K562 (cell line): ENCODE results near the gene INSIG1. TPM values are rescaled to one million over a fixed set of nuclear protein-coding genes. Genes with fewer than 3 reads are reported as not detected.

Experiments
- ARHGAP35 ChIP-seq: fragments of 450-650 bp; IDR thresholded peaks from 2 replicates; pipeline ENCODE4 v1.6.1; 2018; ENCODE audit not compliant: partially characterized antibody
- CBFA2T2 ChIP-seq: fragments of 450-650 bp; conservative IDR thresholded peaks from 2 replicates; pipeline ENCODE4 v1.6.1; 2017; ENCODE audit warnings: mild to moderate bottlenecking
- EGR1 ChIP-seq: fragments of 450-650 bp; conservative IDR thresholded peaks from 2 replicates; pipeline ENCODE4 v1.6.1; 2017; ENCODE audit warnings: mild to moderate bottlenecking
- EWSR1 ChIP-seq: fragments of 450-650 bp; IDR thresholded peaks from 2 replicates; pipeline ENCODE4 v1.6.1; 2018; ENCODE audit warnings: borderline replicate concordance, mild to moderate bottlenecking, low read depth, moderate library complexity; ENCODE audit not compliant: partially characterized antibody
- HDAC6 ChIP-seq: IDR thresholded peaks from 2 replicates; pipeline ENCODE4 v1.6.1; 2012; ENCODE audit warnings: low read depth, mild to moderate bottlenecking, control low read depth, inconsistent platforms, low read length, moderate library complexity
- KAT7 ChIP-seq: sonication (generic); formaldehyde crosslinking; IDR thresholded peaks from 2 replicates; pipeline ENCODE4 v1.8.0; 2022; ENCODE audit warnings: missing genetic modification reagents, mild to moderate bottlenecking, borderline replicate concordance
- MCM2 ChIP-seq: fragments of 450-650 bp; IDR thresholded peaks from 2 replicates; pipeline ENCODE4 v1.6.1; 2017; ENCODE audit warnings: low read depth, mild to moderate bottlenecking
- NELFE ChIP-seq: IDR thresholded peaks from 2 replicates; pipeline ENCODE4 v1.6.1; 2011; ENCODE audit warnings: mild to moderate bottlenecking; ENCODE audit not compliant: insufficient read depth, insufficient read length
- SIN3A ChIP-seq, 2 experiments: fragments of 150-350 bp in 1 of 2; IDR thresholded peaks; 2 replicates each; pipeline ENCODE4 v1.6.1; 2011 to 2016; ENCODE audit warnings: borderline replicate concordance in 2 of 2, low read depth in 2 of 2, low read length in 2 of 2, mild to moderate bottlenecking in 2 of 2, moderate library complexity in 2 of 2; ENCODE audit not compliant: control insufficient read depth in 1 of 2
- SMAD4 ChIP-seq: fragments of 250-450 bp; sonication (Bioruptor Pico); conservative IDR thresholded peaks from 2 replicates; pipeline ENCODE4 v1.8.0; 2021; ENCODE audit warnings: inconsistent platforms, mild to moderate bottlenecking, moderate library complexity
- TCF7L2 ChIP-seq: fragments of 150-350 bp; IDR thresholded peaks from 2 replicates; pipeline ENCODE4 v1.6.1; 2016; ENCODE audit warnings: low read depth, mild to moderate bottlenecking, low read length, moderate library complexity
- TFAM ChIP-seq: fragments of 250-450 bp; sonication (Bioruptor Pico); conservative IDR thresholded peaks from 2 replicates; pipeline ENCODE4 v1.5.0; 2021; ENCODE audit warnings: mild to moderate bottlenecking, moderate library complexity
- ZEB2 ChIP-seq: fragments of 450-650 bp; IDR thresholded peaks from 2 replicates; pipeline ENCODE4 v1.6.1; 2016
- ZNF140 ChIP-seq: fragments of 250-450 bp; sonication (Bioruptor Pico); IDR thresholded peaks from 2 replicates; pipeline ENCODE4 v1.8.0; 2021; ENCODE audit warnings: moderate library complexity, mild to moderate bottlenecking, inconsistent platforms
- ZNF197 ChIP-seq: fragments of 200-800 bp; sonication (Bioruptor generic); IDR thresholded peaks from 2 replicates; pipeline ENCODE4 v1.6.1; 2016; ENCODE audit warnings: low read depth, missing genetic modification characterization, missing compliant biosample characterization
- ZNF3 ChIP-seq: fragments of 250-450 bp; sonication (Bioruptor Pico); IDR thresholded peaks from 2 replicates; pipeline ENCODE4 v1.5.0; 2021; ENCODE audit warnings: mild to moderate bottlenecking, moderate library complexity
- ZNF589 ChIP-seq: fragments of 200-800 bp; sonication (Bioruptor generic); IDR thresholded peaks from 2 replicates; pipeline ENCODE4 v1.6.1; 2016; ENCODE audit warnings: low read depth, missing genetic modification characterization, missing compliant biosample characterization
- polyA plus RNA-seq, 8 experiments: library from polyadenylated mRNA; depleted of rRNA in 4 of 8; stranded (reverse) in 5 of 8; unstranded in 3 of 8; fragments of >200 nt; fragmentation: Nextera tagmentation in 2 of 8; fragmentation: Illumina TruSeq in 1 of 8; extraction: Ambion mirVana in 2 of 8; extraction: Trizol in 1 of 8; gene quantifications; 2 replicates each; pipeline versions ENCODE4 v1.2.1 to v1.2.3, GENCODE V29; 2011 to 2014; ENCODE audit warnings: inconsistent platforms in 1 of 8, missing spikeins in 1 of 8
- total RNA-seq, 7 experiments: library from RNA; depleted of rRNA in 6 of 7; stranded (reverse); fragments of >200 nt in 6 of 7; fragmentation: Illumina TruSeq in 2 of 7; extraction: Trizol in 2 of 7; gene quantifications; 2 replicates each; pipeline versions ENCODE4 v1.2.1 to v1.2.3, GENCODE V29; 2011 to 2021; ENCODE audit warnings: low replicate concordance in 1 of 7
- TF ChIP-seq, protein P1 (sequence below): sonication (generic); formaldehyde crosslinking; IDR thresholded peaks from 2 replicates; pipeline ENCODE4 v1.8.1; 2023; ENCODE audit warnings: mild to moderate bottlenecking, missing genetic modification reagents
- TF ChIP-seq, protein P2 (sequence below): sonication (generic); formaldehyde crosslinking; IDR thresholded peaks from 2 replicates; pipeline ENCODE4 v1.8.0; 2022; ENCODE audit warnings: missing genetic modification reagents, mild to moderate bottlenecking, borderline replicate concordance
- TF ChIP-seq, protein P3 (sequence below): fragments of 450-650 bp; formaldehyde crosslinking; IDR thresholded peaks from 2 replicates; pipeline ENCODE4 v1.4.0; 2020; ENCODE audit warnings: mild to moderate bottlenecking, moderate library complexity

The INSIG1 gene
- total and polyA plus RNA-seq, 9 of the 15 experiments (the other 6 are each of a cell fraction or from before 2014, with no cell fraction given): 57.1 to 787 (median 238) TPM

DNA sequence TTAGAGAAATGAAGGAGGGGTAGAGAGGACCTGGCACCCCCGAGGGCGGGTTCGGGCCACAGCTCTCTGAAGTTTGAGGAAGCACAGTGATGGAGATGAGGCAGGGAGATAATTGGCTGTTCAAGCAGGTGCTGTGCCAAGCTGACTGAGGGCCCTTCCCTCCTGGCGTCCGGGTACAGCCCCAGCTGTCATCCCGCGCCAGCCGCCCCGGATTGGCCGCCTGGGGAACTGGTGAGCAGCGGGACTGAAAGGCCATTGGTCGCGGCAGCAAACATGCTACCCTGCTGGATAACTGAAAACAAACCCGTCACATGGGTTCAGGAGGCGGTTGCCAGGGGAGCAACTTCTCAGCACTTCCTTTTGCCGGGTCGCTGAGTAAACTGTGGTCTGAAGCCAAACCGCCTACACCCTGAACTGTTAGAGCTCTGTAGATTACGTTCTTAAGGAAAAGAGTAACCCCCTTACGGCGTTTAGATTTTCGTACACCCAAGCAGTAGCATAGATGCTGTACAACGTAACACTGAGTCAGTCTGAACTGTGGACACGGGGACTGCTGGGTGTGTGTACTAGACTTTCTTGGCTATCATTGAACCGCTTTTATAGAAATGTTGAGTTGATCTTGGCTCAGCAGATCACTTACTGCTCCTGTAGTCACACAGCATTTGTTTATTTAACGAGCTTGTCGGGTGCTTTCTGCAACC, 1.3 kb downstream of the INSIG1 start (continued):
- TF ChIP-seq, protein P1, sequence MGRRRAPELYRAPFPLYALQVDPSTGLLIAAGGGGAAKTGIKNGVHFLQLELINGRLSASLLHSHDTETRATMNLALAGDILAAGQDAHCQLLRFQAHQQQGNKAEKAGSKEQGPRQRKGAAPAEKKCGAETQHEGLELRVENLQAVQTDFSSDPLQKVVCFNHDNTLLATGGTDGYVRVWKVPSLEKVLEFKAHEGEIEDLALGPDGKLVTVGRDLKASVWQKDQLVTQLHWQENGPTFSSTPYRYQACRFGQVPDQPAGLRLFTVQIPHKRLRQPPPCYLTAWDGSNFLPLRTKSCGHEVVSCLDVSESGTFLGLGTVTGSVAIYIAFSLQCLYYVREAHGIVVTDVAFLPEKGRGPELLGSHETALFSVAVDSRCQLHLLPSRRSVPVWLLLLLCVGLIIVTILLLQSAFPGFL: no peak
- no peak for TF ChIP-seq TFAM (CRISPR knock-in tag)
- TF ChIP-seq, protein P2, sequence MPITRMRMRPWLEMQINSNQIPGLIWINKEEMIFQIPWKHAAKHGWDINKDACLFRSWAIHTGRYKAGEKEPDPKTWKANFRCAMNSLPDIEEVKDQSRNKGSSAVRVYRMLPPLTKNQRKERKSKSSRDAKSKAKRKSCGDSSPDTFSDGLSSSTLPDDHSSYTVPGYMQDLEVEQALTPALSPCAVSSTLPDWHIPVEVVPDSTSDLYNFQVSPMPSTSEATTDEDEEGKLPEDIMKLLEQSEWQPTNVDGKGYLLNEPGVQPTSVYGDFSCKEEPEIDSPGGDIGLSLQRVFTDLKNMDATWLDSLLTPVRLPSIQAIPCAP: no peak
- TF ChIP-seq SMAD4 (CRISPR knock-in tag): no peak
- 0 out of 2 replicates have a peak, but pooled peaks have one; percentile 54 for TF ChIP-seq KAT7 (CRISPR knock-in tag)
- no peak for TF ChIP-seq ZNF589
- TF ChIP-seq ZNF140 (CRISPR knock-in tag): no peak
- no peak for TF ChIP-seq ZEB2
- no peak for TF ChIP-seq ARHGAP35
- no peak for TF ChIP-seq ZNF3 (CRISPR knock-in tag)
- no peak; the same call in 1 of the 2 replicates for TF ChIP-seq EGR1
- no peak for TF ChIP-seq TCF7L2
- TF ChIP-seq MCM2: no peak
- TF ChIP-seq, protein P3, sequence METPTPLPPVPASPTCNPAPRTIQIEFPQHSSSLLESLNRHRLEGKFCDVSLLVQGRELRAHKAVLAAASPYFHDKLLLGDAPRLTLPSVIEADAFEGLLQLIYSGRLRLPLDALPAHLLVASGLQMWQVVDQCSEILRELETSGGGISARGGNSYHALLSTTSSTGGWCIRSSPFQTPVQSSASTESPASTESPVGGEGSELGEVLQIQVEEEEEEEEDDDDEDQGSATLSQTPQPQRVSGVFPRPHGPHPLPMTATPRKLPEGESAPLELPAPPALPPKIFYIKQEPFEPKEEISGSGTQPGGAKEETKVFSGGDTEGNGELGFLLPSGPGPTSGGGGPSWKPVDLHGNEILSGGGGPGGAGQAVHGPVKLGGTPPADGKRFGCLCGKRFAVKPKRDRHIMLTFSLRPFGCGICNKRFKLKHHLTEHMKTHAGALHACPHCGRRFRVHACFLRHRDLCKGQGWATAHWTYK (CRISPR knock-in tag): 0 out of 2 replicates have a peak, but pooled peaks have one; percentile 18
- no peak for TF ChIP-seq CBFA2T2
- TF ChIP-seq ZNF197 (CRISPR knock-in tag): no peak
- TF ChIP-seq NELFE: no peak
- no peak for TF ChIP-seq EWSR1
- no peak for TF ChIP-seq HDAC6
- TF ChIP-seq SIN3A (IDR thresholded peaks at IDR 0.05; ENCODE audit: borderline replicate concordance in 2 of 2, control insufficient read depth in 1 of 2, low read depth in 2 of 2, low read length in 2 of 2): peak; percentile 84 to 89; a peak in 2 of 4 replicates
